Raji (cell line): ENCODE measurements around the gene PCDHGA9.
"Not testable (repeated sequence)": the region's sequence is repeated elsewhere in the genome, so short reads cannot be mapped to it uniquely, and the experiment has no call there.

Experiments
- POLR2A ChIP-seq: IDR thresholded peaks from 2 replicates; pipeline ENCODE4 v1.6.1; 2011; ENCODE audit warnings: low read depth, low read length, control low read depth; ENCODE audit not compliant: insufficient read depth

The PCDHGA9 gene

GRCh38 chr5:141373673-141374317 lies 28.8 kb upstream of the PCDHGA9 start, which contains the start of gene PCDHGA6:
Gene PCDHGA6, plus strand, starts transcription at chr5:141373891. Its CDS starts 193 bp downstream, at chr5:141374084.
- TF ChIP-seq POLR2A: no peak

DNA sequence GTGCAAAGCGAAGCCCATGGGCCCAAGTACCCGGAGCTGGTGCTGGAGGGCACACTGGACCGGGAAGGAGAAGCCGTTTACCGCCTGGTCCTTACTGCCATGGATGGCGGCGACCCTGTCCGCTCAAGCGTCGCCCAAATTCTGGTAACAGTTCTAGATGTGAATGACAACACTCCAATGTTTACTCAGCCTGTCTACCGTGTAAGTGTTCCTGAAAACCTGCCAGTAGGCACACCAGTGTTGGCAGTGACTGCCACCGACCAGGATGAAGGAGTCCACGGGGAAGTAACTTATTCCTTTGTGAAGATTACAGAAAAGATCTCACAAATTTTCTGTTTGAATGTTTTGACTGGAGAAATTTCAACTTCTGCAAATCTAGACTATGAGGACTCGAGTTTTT lies 28.0 kb upstream of the PCDHGA9 start:
- TF ChIP-seq POLR2A: no peak

- no peak for TF ChIP-seq POLR2A
Measured at GRCh38 chr5:141382469-141383294, 19.9 kb upstream of the PCDHGA9 start, which contains the start of gene PCDHGA7. Gene PCDHGA7, plus strand, starts transcription at chr5:141382742. Its CDS starts 158 bp downstream, at chr5:141382900.

DNA sequence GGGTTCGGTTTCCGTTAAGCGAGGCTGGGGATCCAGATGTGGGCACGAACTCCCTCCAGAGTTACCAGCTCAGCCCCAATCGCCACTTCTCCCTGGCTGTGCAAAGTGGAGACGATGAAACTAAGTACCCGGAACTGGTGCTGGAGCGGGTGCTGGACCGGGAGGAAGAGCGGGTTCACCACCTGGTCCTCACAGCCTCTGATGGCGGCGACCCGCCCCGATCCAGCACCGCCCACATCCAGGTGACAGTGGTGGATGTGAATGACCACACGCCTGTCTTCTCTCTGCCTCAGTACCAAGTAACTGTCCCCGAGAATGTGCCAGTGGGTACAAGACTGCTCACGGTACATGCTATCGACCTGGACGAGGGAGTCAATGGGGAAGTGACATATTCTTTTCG lies 19.2 kb upstream of the PCDHGA9 start:
- no peak for TF ChIP-seq POLR2A

DNA sequence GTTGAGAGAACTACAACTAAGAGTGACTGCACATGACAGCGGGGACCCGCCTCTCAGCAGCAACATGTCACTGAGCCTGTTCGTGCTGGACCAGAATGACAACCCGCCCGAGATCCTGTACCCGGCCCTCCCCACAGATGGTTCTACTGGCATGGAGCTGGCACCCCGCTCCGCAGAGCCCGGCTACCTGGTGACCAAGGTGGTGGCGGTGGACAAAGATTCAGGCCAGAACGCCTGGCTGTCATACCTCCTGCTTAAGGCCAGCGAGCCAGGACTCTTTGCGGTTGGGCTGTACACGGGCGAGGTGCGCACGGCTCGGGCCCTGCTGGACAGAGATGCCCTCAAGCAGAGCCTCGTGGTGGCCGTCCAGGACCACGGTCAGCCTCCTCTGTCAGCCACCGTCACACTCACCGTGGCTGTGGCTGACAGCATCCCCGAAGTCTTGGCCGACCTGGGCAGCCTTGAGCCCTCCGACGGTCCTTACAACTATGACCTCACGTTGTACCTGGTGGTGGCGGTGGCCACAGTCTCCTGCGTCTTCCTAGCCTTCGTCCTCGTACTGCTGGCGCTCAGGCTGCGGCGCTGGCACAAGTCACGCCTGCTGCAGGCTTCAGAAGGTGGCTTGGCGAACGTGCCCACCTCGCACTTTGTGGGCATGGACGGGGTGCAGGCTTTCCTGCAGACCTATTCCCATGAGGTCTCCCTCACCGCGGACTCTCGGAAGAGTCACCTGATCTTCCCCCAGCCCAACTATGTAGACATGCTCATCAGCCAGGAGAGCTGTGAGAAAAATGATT lies 17.9 kb upstream of the PCDHGA9 start:
- TF ChIP-seq POLR2A: no peak

GRCh38 chr5:141387557-141388311 lies 14.8 kb upstream of the PCDHGA9 start, which contains the start of gene PCDHGB4:
Gene PCDHGB4, plus strand, starts transcription at chr5:141387698. Its CDS starts 187 bp downstream, at chr5:141387885.
- not testable (repeated sequence) for TF ChIP-seq POLR2A

- TF ChIP-seq POLR2A: no peak
Measured at GRCh38 chr5:141388661-141389060, 13.9 kb upstream of the PCDHGA9 start.

DNA sequence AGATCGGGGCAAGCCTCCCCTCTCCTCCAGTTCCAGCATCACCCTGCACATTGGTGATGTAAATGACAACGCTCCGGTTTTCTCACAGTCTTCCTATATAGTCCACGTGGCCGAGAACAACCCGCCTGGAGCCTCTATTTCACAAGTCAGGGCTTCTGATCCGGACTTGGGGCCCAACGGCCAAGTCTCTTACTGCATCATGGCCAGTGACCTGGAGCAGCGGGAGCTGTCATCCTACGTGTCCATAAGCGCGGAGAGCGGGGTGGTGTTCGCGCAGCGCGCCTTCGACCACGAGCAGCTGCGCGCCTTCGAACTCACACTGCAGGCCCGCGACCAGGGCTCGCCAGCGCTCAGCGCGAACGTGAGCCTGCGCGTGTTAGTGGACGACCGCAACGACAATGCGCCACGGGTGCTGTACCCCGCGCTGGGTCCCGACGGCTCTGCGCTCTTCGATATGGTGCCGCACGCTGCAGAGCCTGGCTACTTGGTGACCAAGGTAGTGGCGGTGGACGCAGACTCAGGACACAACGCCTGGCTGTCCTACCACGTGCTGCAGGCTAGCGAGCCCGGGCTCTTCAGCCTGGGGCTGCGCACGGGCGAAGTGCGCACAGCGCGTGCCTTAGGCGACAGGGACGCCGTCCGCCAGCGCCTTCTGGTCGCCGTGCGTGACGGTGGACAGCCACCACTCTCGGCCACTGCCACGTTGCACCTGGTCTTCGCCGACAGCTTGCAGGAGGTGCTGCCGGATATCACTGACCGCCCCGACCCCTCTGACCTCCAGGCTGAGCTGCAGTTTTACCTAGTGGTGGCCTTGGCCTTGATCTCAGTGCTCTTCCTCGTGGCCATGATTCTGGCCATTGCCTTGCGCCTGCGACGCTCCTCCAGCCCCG lies 13.2 kb upstream of the PCDHGA9 start:
- no peak for TF ChIP-seq POLR2A

DNA sequence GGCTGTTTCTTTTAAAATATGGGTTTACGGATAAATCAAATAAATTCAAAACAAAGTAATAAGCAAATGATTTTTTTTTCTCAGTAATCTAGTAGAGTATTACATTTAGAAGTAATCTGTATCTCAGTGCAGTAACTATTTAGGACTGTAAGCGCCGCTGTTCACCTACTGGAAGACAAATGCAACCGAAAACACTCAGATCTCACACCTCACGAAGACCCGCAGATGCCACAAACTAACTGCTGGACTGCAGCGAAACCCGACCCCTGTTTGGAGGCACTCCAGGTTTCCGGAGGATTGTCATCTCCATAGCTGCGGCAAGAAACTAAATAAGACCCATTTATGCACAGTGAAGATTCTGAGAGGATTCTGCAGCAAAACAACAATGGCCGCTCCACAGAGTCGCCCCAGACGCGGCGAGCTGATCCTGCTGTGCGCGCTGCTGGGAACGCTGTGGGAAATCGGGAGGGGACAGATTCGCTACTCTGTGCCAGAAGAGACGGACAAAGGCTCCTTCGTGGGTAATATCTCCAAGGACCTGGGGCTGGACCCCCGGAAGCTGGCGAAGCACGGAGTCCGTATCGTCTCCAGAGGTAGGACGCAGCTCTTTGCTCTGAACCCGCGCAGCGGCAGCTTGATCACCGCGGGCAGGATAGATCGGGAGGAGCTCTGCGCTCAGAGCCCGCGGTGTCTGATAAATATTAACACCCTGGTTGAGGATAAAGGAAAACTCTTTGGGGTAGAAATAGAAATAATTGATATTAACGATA lies 10.0 kb upstream of the PCDHGA9 start, which contains the start of gene PCDHGA8:
TSS of gene PCDHGA8 (plus strand) at position 205 of the 770 bp plus-strand sequence. CDS start at position 386, 181 bp downstream.
- no peak for TF ChIP-seq POLR2A

DNA sequence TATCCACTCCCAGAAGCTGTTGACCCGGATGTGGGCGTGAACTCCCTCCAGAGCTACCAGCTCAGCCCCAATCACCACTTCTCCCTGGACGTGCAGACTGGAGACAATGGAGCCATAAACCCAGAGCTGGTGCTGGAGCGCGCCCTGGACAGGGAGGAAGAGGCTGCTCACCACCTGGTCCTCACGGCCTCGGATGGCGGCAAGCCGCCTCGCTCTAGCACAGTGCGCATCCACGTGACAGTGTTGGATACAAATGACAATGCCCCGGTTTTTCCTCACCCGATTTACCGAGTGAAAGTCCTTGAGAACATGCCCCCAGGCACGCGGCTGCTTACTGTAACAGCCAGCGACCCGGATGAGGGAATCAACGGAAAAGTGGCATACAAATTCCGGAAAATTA lies 9.3 kb upstream of the PCDHGA9 start:
- no peak for TF ChIP-seq POLR2A

DNA sequence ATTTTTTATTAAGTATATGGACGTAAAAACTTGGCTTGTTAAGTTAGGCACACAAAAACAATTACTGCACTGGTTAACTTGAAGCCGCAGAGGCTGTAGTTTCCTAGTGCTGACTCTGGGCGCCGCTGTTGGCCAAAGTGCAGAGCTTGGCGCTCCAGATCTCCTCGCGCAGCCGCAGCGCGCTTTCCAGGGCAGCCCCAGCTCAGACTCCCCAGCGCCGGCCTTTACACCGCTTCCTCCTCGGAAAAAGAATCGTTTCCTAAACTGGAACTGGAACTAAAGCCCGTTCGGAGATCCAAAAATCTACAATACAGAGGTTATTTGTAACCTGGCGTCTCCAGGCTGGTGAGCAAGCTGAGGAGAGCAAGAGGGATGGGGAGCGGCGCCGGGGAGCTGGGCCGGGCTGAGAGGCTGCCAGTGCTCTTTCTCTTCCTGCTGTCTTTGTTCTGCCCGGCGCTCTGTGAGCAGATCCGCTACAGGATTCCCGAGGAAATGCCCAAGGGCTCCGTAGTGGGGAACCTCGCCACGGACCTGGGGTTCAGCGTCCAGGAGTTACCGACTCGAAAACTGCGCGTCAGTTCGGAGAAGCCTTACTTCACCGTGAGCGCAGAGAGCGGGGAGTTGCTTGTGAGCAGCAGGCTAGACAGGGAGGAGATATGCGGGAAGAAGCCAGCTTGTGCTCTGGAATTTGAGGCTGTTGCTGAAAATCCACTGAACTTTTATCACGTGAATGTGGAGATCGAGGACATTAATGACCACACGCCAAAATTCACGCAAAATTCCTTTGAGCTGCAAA lies 4.6 kb upstream of the PCDHGA9 start, which contains the start of gene PCDHGB5:
TSS of gene PCDHGB5 (plus strand) at position 192 of the 796 bp plus-strand sequence. CDS start at position 373, 181 bp downstream.
- TF ChIP-seq POLR2A: not testable (repeated sequence)

GRCh38 chr5:141398608-141399007 lies 4.0 kb upstream of the PCDHGA9 start:
- no peak for TF ChIP-seq POLR2A
